Lower leg skin (tissue), 4 donors: ENCODE data around the gene TUBA8. TPM values are rescaled to one million over a fixed set of nuclear protein-coding genes. Genes with fewer than 3 reads are reported as not detected.
A peak's percentile ranks its signal among the peaks of the same experiment; 100 is the strongest.
"Not testable (repeated sequence)": the region's sequence is repeated elsewhere in the genome, so short reads cannot be mapped to it uniquely, and the experiment has no call there.

Source experiments
- DNase-seq, 2 donors: peaks; one replicate each; pipeline ENCODE4 v3.0.0-alpha.2; 2019; ENCODE audit warnings: low spot score in 2 of 2
- H3K4me3 ChIP-seq: fragments of 200-600 bp; sonication (generic); 2 replicates; pipeline ENCODE4 v1.5.1; 2017; ENCODE audit warnings: mild to moderate bottlenecking, low read depth; ENCODE audit not compliant: poor library complexity, severe bottlenecking
- CTCF ChIP-seq, 3 donors: fragments of 450-650 bp; IDR thresholded peaks; one replicate each; pipeline ENCODE4 v1.5.1; 2016; ENCODE audit warnings: antibody characterized with exemption in 3 of 3, mild to moderate bottlenecking in 3 of 3, moderate library complexity in 2 of 3
- POLR2A ChIP-seq, 2 donors: fragments of 450-650 bp; IDR thresholded peaks; one replicate each; pipeline ENCODE4 v1.6.1; 2016 to 2017; ENCODE audit warnings: antibody characterized with exemption in 2 of 2, mild to moderate bottlenecking in 1 of 2, moderate library complexity in 1 of 2
- WGBS, 2 donors: methylation state at CpG; one replicate each; pipeline ENCODE4 v1.1.5; 2018; 5-methylcytosine and 5-hydroxymethylcytosine counted together
- intact Hi-C: fragments of 100-400 bp; cut with DNase I; formaldehyde crosslinking; loops from one replicate; pipeline ENCODE4 v1.15.0; 2023; ENCODE audit warnings: low total_unique reads
- total RNA-seq, 4 donors: library from RNA; depleted of rRNA; stranded (reverse); fragments of >200 nt; gene quantifications; one replicate each; pipeline ENCODE4 v1.1.0, GENCODE V29; 2016

Gene TUBA8
- total RNA-seq, 4 donors from 2014 or later, result 1.5 to 4.7 (median 2.9) TPM

- 95% methylated on average over 4 of the region's 4 CpGs for WGBS, 2 donors
- no peak for TF ChIP-seq CTCF (IDR thresholded peaks at IDR 0.05)
- no peak for TF ChIP-seq POLR2A (IDR thresholded peaks at IDR 0.05)
- no peak for DNase-seq
- intact Hi-C loops, result no loop called here
- H3K4me3 ChIP-seq, result no peak overlapping the region
Observed at GRCh38 chr22:18104566-18104965, 6.0 kb upstream of the TUBA8 start.

GRCh38 chr22:18105981-18106380 lies 4.6 kb upstream of the TUBA8 start:
- WGBS, 2 donors, result 91 to 93% methylated on average over 7 of the region's 7 CpGs
- intact Hi-C loops, result not testable (repeated sequence)

GRCh38 chr22:18106550-18107341 lies 3.9 kb upstream of the TUBA8 start:
- WGBS, 2 donors, result 52 to 87% methylated on average over 2 to 4 of the region's 4 CpGs
- intact Hi-C loops, H3K4me3 ChIP-seq, DNase-seq: not testable (repeated sequence)

More at GRCh38 chr22:18105981-18106380, 4.6 kb upstream of the TUBA8 start:
- not testable (repeated sequence) for H3K4me3 ChIP-seq, DNase-seq

- WGBS, 2 donors, result 88 to 95% methylated on average over 3 of the region's 3 CpGs
- TF ChIP-seq CTCF (IDR thresholded peaks at IDR 0.05) (no peak), POLR2A (IDR thresholded peaks at IDR 0.05) (no peak)
- no peak overlapping the region for H3K4me3 ChIP-seq
- intact Hi-C loops, result no loop called here
- no peak for DNase-seq
Observed at GRCh38 chr22:18108187-18108586, 2.4 kb upstream of the TUBA8 start.

- TF ChIP-seq CTCF (IDR thresholded peaks at IDR 0.05) (no peak), POLR2A (IDR thresholded peaks at IDR 0.05) (no peak)
- 44 to 48% methylated on average over 14 of the region's 14 CpGs for WGBS, 2 donors
- DNase-seq, result no peak
- intact Hi-C loops, result no loop called here
- H3K4me3 ChIP-seq, result no peak overlapping the region
Observed at GRCh38 chr22:18109410-18110193, 1.0 kb upstream of the TUBA8 start.

GRCh38 chr22:18110954-18111758 lies 547 bp downstream of the TUBA8 start:
- no peak for DNase-seq
- intact Hi-C loops, result no loop called here
- H3K4me3 ChIP-seq, result peak overlapping the region; percentile 22
- TF ChIP-seq POLR2A (IDR thresholded peaks at IDR 0.05) (no peak), CTCF (IDR thresholded peaks at IDR 0.05) (no peak)
- 25% methylated on average over 28 to 39 of the region's 39 CpGs for WGBS, 2 donors
